Fibroblast of skin of scalp (primary cell): ENCODE measurements around the gene CDNF. TPM values are rescaled to one million over a fixed set of nuclear protein-coding genes. Genes with fewer than 3 reads are reported as not detected.
"Not testable (repeated sequence)": the region's sequence is repeated elsewhere in the genome, so short reads cannot be mapped to it uniquely, and the experiment has no call there.

Experiments used
- DNase-seq: peaks from one replicate; pipeline ENCODE4 v3.0.0-alpha.2; 2013
- polyA plus RNA-seq, 2 experiments: library from polyadenylated mRNA; unstranded; fragments of 120-200 nt; gene quantifications; one replicate each; pipeline ENCODE4 v1.2.1, GENCODE V29; 2013; ENCODE audit not compliant: insufficient read length in 2 of 2

The CDNF gene
- polyA plus RNA-seq (2013, experiment 1 of 2; ENCODE audit: insufficient read length): 0.49 TPM
- 0.90 TPM for polyA plus RNA-seq (2013, experiment 2 of 2; ENCODE audit: insufficient read length)

DNA sequence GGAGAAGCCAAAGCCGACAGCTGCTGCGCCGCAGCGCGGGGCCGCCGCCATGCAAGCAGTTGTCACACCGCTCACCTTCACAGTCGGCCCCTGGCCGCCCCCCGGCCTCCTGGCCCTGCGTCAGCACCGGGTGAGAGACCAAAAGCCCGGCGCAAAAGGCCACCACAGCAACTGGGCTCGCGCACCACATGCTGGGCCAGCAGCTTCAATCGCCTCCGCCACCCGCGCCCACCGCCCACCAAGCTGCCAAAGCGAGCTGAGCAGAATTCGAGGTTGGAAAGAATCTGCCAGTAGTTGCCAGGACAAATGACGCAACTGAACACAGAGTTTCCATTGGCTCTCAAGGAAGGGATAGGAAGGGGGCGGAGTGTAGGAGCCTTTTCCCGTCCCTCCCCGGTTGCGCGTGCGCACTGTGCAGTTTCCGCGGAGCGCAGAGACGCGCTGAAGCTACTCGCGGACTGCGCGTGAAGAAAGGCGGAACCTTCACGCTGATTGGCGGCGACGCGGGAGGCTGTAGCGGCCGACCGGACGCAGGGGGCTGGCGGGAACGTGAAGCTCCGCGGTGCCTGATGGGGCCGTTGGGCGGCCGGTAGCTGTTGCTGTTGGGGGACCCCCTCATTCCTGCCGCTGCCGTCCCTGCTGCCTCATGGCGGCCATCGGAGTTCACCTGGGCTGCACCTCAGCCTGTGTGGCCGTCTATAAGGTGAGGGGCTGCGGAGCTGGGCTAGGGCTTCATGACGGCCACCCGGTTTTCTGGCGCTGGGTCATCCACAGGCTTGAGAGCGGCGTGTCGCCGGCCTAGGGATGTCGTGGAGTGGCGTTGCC is at the start of gene CDNF, which contains the start of the genes HSPA14 and MSANTD7:
Gene CDNF, minus strand, starts transcription at position 281 of the 825 bp plus-strand sequence. Its CDS starts 91 bp downstream, at position 190.
Gene HSPA14, plus strand, starts transcription at position 550 of the 825 bp plus-strand sequence. Its CDS starts 97 bp downstream, at position 647.
Gene MSANTD7, plus strand, starts transcription at position 550 of the 825 bp plus-strand sequence. CDS start 3,979 bp downstream, outside the sequence.
- DNase-seq: peak; percentile 99

DNA sequence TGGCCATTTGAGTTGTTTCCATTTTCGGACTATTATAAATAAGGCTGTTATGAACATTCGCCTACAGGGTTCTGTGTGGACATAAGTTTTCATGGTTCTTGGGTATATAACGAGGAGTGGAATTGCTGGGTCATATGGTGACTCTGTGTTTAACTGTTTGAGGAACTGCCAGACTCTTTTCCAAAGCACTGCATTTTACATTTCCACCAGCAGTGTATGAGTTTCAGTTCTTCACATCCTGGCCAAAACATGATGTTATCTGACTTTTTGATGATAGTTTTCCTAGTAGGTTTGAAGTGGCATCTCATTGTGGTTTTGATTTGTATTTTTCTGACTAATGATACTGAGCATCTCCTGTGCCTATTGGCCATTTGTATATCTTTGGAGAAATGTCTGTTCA is 46.2 kb upstream of the CDNF start:
- no peak for DNase-seq

DNA sequence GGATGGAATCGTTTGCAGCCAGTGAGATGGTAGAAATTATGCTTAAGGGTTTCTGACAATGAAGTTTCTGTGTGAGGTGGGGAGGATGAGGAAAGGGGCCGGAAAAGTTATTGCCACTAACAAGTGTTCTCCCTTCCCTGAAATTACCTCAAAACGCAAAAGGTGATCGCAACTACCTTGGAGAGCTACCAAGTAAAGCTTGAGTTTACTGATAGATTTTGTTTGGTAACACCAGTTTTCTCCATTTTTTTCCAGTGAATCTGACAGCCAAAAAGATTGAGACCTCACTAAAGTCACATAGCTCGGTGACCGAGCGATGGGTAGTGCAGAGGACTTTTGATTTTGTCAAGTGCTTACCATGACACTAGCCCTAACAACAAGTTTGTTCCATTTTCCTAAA is 42.4 kb upstream of the CDNF start:
- DNase-seq: no peak

DNA sequence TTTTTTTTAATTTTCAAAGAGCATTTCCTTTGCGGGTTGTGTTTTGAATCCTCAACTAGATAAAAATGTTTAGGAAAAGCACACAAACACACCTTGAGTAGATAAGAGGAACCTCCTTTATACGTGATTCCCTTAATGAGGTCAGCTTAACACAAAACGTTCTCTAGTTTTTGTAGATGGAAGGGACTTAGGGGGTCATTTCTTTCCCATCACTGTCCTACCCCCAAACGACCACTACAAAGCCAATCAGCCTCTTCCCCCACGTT is 42.0 kb upstream of the CDNF start:
- DNase-seq: no peak

DNA sequence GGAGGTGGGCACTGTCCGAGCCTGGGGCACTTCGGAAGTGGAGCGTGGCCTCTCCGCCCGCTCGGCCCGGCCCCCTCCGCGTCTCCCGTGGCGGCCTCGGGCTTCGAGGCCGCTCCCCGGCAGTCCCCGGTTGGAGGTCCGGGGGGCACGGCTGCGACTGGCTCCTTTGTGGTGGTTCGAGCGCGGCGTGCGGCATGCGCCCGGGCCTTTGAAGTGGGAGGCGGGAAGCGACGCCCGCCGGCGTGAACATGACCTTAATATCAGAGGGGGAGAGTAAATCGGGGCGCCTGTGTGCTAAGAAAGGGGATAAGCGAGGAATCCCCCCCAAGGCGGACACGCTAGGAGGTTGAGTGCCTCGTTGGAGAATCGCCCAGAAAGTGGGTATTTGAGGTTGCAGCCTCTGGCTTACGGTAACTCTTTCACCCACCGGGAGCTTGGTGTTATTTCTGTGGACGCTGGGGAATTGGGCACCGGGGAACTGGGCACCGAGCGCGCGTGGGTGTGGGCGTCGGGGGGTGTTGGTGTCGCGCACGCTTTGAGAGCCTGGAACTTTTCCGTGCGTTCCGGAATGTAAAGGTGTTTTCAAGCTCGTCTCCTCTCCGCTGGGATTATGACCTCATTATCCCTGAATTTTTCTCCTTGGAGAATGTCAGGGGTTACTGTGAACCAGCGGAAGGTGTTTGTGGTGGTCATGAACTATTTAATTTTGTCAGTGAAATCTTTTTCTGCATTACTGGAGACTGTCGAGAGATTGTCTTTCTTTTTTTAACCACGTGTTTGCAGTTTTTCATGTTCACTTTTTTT is 41.5 kb upstream of the CDNF start:
- peak; percentile 13 for DNase-seq

DNA sequence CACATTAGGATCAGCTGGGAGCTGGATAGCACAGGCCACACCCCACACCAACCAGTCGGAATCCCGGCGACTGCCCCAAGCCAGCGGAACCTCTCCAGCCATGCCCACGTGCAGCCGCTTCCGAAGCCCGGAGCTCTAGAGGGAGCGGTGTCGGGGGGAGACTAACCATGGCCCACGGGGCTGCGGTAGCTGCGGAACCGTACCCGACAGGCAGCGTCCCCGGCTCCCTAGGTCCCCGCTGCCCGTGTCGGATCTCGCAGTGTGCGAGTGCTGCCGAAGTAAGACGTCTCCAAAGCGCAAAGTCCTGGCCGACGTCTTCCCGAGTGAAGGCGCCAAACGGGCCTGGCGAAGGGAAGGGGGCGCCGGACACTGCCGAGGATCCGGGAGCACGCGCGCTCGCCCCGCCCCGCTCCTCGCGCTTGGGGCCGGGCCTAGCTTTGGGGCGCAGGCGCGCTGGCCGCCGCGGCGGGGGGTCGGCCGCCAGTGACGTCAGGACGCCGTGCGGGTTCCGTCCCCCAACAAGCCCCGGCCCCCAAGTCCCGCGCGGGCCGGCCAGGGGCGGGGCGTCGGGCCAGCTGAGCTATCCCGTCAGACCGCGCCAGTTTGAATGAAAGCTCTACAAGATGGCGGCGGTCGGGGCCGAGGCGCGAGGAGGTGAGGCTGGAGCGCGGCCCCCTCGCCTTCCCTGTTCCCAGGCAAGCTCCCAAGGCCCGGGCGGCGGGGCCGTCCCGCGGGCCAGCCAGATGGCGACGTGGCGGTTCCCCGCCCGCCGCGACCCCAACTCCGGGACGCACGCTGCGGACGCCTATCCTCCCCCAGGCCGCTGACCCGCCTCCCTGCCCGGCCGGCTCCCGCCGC is 40.7 kb upstream of the CDNF start, which contains the start of gene SUV39H2:
Gene SUV39H2, plus strand, starts transcription at position 601 of the 858 bp plus-strand sequence. Its CDS starts 23 bp downstream, at position 624.
- DNase-seq: peak; percentile 96

DNA sequence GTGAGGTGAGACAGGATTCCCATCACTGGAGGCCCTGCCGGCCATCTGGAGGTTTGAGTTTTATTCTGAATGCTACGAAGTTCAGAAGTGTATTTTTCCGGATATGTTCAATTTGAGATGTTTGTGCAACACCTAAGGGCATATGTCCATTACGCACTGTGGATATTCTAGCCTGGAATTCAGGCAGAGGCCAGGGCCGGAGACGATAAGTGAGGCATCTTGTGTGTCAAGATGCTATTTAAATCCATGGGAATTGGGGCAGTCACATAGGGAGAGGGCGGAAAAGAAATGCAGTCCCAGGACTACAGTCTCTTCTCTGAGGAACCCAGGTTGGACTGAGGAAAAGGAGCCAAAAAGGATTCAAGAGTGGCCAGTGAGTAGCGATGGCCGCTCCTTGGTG is 38.9 kb upstream of the CDNF start:
- no peak for DNase-seq

DNA sequence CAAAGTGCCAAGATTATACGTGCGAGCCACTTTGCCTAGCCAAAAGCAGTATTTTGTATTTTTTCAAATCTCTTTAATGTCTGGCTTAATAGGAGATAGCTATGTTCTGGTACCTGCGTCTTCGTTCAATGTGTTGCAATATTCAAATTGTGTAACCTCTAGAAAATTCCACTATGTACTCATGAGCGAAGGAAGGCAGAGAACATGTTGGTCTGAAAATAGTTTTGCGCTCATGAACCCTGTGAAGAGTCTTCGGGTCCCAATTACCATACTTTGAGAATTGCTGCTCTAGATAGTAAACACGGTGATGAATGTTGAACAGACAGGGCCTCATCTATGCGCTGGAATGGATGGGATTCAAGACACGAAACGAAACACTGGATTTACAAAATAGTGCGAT is 38.1 kb upstream of the CDNF start:
- DNase-seq: no peak

DNA sequence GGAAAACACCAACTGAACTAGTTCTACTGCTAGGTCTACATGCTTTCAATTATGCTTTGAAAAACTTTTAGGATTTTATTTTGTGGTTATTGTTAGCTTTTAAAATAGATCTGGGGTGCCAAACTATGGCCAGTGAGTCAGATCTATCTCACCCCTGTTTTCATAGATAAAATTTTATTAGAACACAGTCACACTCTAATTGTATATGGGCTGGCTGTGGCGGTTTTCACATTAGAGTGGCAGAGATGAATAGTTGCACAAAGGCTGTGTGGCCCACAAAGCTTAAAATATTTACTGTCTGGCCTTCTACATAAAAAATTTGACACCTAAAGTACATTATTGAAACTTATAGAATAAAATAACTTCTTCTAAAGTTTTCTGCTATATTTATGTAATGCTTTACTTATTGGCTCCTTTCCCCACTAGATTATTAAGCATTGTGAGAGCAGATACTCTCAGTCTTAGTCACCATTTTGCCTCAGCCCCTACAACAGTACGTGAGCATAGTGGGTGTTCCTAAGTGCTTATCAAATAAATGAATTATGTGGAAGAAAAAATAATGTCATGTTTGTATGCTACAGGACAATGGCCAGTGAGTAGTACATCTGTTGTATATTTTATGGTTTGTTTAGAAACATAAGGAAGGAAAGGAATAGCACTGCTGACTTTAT is 35.4 kb upstream of the CDNF start:
- DNase-seq: peak; percentile 62

DNA sequence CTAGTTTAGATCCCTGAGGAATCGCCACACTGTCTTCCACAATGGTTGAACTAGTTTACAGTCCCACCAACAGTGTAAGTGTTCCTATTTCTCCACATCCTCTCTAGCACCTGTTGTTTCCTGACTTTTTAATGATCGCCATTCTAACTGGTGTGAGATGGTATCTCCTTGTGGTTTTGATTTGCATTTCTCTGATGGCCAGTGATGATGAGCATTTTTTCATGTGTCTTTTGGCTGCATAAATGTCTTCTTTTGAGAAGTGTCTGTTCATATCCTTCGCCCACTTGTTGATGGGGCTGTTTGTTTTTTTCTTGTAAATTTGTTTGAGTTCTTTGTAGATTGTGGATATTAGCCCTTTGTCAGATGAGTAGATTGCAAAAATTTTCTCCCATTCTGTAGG is 27.0 kb upstream of the CDNF start:
- not testable (repeated sequence) for DNase-seq

DNA sequence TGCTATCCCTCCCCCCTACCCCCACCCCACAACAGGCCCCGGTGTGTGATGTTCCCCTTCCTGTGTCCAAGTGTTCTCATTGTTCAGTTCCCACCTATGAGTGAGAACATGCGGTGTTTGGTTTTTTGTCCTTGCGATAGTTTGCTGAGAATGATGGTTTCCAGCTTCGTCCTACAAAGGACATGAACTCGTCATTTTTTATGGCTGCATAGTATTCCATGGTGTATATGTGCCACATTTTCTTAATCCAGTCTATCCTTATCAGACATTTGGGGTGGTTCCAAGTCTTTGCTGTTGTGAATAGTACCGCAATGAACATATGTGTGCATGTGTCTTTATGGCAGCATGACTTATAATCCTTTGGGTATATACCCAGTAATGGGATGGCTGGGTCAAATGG is 26.6 kb upstream of the CDNF start:
- not testable (repeated sequence) for DNase-seq

DNA sequence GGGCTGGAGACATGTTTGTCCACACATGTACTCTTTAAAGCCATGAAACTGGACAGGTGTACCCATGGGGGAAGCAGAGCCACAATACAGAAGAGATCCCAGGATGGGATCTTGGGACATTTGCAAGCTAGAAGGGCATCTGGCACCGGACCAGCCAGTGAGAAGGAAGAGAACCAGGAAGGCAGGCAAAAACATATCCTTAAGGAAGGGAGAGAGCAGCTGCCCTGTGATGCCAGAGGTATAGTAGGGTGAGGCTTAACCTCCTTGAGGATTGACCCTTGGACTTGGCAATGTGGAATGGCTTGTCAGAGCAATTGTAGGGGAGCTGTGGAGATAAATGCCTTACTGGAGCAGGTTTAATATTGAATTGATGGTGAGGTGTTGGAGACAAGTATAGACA is 23.0 kb upstream of the CDNF start:
- DNase-seq: no peak

DNA sequence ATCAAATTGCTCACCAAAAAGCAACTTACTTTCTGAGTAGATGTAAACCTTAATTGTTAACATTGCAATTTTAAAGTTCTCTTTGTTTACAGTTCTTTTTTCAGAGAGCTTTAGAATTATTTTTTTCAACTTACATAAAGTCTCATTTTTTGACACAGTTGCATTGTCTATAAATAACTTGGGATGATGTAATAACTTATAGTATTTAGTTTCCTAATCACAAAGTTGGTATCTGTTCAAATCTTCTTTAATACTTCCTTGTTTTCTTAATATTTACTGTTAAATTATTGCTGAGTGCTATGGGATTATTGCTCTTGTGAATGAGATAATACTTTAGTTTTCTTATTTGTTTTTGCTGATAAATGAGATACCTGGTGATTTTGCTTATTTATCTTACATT is 21.9 kb upstream of the CDNF start:
- no peak for DNase-seq

DNA sequence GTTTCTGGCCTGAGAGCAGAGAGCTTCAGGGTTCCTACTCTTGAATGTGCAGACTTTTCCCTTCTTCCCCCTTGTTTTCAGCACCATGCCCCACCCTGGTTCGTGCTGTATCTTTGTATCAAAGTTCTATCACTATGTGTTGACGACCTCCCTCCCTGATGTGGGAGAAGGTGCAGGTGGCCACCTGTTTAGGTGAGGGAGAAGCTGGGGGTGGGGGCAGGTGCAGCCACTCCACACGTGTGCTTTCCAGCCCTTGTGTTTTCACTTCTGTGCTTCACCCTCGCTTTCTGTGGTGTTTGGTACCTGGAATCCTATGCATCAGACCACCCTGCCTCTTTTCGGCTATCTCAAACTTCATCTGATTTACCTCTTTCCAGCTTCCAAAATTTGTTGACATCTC is 21.2 kb upstream of the CDNF start:
- no peak for DNase-seq

DNA sequence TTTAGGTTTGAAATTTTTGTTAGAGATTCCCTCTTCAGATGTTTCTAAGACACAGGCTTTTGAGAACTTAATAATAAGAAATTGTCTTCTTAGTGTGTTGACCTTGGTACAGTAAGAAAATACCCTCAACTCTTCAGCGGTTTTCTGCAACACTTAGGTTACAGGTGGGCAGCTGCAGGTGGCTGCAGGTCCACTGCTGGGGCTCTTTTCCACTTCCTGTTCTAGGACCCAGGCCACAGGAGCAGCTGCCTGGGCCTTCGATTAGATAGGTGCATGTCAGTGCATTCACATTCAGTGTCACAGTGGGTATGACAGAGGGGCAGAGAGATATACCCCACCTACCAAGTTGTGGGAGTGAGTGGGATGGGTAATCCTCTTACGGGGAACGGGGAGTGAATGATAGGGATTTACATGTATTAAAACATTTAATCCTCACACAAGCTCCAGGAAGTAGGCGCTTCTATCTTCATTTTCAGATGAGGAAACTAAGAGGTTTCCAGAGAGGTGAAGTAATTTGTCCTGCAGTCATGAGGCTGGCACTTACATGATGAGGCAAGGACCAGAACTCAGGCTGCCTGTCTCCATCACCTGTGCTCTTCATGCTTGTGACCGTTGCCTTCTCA is 20.6 kb upstream of the CDNF start:
- no peak for DNase-seq

DNA sequence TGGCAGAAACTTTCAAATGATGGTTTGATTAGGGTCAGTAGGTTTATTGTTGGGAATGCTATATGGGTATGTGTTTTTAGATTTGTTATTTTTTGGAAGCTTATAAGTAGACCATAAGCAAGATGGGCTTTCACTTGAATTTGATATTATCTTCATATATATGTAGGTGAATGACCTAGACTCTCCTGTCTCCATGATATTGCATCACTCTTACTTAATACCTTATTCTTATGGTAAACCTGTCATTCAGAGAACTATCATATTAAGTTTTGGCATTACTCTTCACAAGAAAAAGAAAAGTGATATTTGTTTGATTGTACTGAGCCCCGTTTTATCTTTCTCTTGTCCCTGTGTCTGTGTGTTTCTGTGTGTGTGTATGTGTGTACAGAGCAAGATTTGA is 17.6 kb upstream of the CDNF start:
- no peak for DNase-seq

DNA sequence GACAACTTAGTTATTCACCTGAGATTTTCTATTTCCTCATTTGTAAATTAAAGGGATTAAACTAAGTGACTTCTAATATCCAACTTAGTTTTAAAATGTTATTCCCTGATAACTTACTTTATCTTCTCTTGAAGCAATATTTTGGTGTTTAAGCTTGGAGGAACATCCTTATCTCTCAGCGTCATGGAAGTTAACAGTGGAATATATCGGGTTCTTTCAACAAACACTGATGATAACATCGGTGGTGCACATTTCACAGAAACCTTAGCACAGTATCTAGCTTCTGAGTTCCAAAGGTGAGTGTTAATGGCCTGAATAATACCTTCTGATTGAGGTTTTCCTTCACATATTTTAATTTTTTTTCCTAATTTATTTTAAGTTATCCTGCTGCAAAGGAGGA is 14.4 kb upstream of the CDNF start:
- DNase-seq: no peak

DNA sequence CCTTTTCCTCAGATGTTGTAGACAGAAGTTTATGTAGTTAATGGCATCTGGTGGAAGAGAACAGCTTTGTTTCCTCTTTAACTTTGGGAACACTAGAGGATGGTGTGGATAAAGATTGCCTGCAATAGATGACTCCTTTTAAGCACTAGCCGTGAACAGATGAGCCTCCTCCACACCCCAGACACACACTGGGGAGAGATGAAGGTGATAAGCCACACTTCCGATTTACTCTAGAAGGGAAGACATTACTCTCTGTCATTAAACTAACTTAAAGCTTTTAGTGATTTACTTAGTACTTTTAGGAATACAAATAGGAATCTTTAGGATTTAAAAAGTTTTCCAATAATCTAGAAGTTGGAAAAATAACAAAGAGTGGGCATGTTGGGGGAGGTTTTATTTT is 7.1 kb upstream of the CDNF start:
- DNase-seq: no peak

DNA sequence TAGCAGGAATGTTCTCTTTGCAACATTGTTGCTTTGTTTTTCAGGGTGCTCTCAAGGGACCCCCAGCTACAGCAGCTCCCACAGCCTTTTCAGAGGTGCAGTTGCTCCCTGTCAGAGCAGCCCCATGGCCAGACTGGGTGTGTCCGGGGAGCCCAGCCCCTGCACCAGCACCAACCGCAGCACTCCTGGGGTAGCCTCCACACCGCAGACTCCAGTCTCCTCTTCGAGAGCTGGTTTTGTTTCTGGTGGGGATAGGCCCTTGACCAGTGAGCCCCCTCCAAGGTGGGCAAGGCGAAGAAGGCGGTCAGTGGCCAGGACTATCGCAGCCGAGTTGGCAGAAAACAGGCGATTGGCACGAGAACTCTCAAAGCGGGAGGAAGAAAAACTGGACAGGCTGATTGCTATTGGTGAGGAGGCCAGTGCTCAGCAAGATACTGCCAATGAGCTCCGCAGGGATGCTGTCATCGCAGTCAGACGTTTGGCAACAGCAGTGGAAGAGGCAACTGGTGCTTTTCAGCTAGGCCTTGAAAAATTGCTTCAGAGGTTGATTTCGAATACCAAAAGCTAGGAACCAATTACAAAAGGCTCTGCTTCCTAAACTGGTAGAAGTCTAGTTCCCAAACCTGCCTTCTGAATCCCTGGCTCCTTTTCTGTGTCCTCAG is 5.6 kb upstream of the CDNF start:
- no peak for DNase-seq

DNA sequence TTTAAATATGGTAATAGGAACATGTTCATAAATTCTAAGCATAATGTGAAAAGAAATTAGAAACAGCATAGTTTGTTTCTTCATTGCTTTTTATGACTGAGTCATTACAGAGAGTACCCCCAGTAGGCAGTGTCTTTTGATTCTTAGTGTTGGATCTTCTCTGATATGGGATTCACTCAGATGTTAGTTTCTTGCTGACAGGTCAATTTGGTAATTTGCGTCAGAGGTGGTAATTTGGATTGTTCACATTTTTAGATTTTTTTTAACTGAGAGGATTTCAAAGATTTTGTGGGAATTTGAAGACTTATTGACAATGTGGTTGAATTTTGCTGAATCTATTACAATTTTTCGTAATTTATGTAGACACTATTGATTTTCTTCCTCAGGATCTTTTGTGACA is 2.3 kb upstream of the CDNF start:
- no peak for DNase-seq

DNA sequence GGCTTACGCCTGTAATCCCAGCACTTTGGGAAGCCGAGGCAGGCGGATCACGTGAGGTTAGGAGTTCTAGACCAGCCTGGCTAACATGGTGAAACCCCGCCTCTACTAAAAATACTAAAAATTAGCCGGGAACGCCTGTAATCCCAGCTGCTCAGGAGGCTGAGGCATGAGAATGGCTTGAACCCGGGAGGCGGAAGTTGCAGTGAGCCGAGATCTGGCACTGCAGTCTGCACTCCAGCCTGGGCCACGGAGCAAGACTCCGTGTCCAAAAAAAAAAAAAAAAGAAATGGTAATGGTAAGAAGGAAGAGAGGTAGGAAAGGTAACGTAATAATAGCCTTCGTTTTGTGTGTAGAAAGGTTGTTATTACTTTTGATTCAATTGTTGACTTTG is 1.5 kb upstream of the CDNF start:
- peak; percentile 4 for DNase-seq
